ENCODE results near the gene LMTK2. TPM values are rescaled to one million over a fixed set of nuclear protein-coding genes. Genes with fewer than 3 reads are reported as not detected.

Gene LMTK2
- total and polyA plus RNA-seq, 7 donors: 3.0 to 19.9 (median 17.0) TPM

DNA sequence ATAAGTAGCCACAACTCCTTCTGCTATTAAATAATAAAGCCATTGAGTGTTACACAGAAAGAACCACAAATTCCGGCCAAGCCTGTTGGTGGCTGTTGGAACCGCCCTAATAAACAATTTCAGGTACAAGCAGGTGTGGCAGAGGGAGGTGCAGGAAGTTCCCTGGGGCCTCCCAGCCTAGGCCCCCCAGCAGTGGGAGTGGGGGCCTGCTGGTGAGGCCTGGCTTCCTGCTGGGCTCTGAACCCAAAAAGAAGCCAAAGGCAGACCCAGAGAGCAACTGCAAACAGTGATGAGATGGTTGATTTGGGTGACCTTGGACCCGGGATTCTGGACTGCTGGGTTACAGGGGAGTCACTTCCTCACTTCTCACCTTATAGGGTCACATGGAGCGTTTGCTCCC, 21.0 kb upstream of the LMTK2 start:
- intact Hi-C loops (cut with DNase I): no loop called here
- Histone ChIP-seq H3K27ac (no peak overlapping the region), H3K4me1 (no peaks in the 10 kb centered on the region), H3K4me3 (no peak overlapping the region), H3K9me3 (no peaks in the 10 kb centered on the region), H3K27me3 (no peaks in the 10 kb centered on the region), H3K36me3 (no peaks in the 10 kb centered on the region)
- no peak for DNase-seq
- TF ChIP-seq POLR2A (IDR thresholded peaks at IDR 0.05) (no peak), POLR2AphosphoS5 (IDR thresholded peaks at IDR 0.05) (no peak), EP300 (IDR thresholded peaks at IDR 0.05) (no peak)
- TF ChIP-seq, protein P1, sequence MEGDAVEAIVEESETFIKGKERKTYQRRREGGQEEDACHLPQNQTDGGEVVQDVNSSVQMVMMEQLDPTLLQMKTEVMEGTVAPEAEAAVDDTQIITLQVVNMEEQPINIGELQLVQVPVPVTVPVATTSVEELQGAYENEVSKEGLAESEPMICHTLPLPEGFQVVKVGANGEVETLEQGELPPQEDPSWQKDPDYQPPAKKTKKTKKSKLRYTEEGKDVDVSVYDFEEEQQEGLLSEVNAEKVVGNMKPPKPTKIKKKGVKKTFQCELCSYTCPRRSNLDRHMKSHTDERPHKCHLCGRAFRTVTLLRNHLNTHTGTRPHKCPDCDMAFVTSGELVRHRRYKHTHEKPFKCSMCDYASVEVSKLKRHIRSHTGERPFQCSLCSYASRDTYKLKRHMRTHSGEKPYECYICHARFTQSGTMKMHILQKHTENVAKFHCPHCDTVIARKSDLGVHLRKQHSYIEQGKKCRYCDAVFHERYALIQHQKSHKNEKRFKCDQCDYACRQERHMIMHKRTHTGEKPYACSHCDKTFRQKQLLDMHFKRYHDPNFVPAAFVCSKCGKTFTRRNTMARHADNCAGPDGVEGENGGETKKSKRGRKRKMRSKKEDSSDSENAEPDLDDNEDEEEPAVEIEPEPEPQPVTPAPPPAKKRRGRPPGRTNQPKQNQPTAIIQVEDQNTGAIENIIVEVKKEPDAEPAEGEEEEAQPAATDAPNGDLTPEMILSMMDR (IDR thresholded peaks at IDR 0.05): no peak
- WGBS, 2 donors: 32 to 78% methylated on average over 4 of the region's 4 CpGs

- H3K9me3 ChIP-seq: no peaks in the 10 kb centered on the region
- TF ChIP-seq POLR2AphosphoS5 (IDR thresholded peaks at IDR 0.05): no peak
- no peaks in the 10 kb centered on the region for H3K36me3 ChIP-seq
- H3K4me3 ChIP-seq: no peak overlapping the region
- H3K4me1 ChIP-seq: no peaks in the 10 kb centered on the region
- DNase-seq: no peak
- H3K27me3 ChIP-seq: no peaks in the 10 kb centered on the region
- intact Hi-C loops (cut with DNase I): no loop called here
- H3K27ac ChIP-seq: no peak overlapping the region
- WGBS, 2 donors: 28 to 74% methylated on average over 11 of the region's 11 CpGs
Observed at GRCh38 chr7:98086281-98086718, 20.4 kb upstream of the LMTK2 start.

DNA sequence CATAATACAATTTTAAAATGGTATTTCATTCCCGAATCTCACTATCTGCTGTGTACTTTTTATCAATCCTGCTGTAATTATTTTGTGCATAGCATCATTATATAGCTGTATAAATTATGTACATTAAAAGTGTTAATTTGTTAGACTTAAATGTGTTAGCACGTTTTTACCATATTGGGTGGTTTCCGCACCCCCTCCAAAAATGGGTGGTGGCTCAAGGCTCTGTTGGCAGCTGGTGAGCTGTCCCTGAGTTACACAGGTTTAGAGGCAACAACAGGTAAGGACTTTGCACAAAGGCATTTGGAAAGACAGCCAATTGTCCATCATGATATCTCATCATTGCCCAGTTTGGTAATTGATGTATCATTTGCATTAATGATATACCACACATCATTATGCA, 18.6 kb upstream of the LMTK2 start:
- TF ChIP-seq, protein P1 (IDR thresholded peaks at IDR 0.05): no peak
- TF ChIP-seq POLR2A (IDR thresholded peaks at IDR 0.05) (no peak), EP300 (IDR thresholded peaks at IDR 0.05) (no peak), POLR2AphosphoS5 (IDR thresholded peaks at IDR 0.05) (no peak)
- no peak for DNase-seq

DNA sequence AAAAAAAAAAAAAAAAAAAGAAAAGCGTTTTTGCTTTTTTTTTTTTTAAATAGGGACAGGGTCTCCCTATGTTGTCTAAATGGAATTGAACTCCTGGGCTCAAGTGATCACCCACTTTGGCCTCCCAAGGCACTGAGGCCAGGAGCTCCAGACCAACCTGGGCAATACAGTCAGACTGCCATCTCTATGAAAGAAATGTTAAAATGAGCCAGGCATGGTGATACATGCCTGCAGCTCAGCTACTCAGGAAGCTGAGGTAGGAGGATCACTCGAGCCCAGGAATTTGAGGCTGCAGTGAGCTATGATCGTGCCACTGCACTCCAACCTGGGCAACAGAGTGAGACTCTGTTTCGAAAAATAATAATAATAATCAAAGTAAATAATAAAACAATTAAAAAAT, 16.5 kb upstream of the LMTK2 start:
- intact Hi-C loops (cut with DNase I): no loop called here
- Histone ChIP-seq H3K9me3 (no peaks in the 10 kb centered on the region), H3K4me3 (no peak overlapping the region), H3K27me3 (no peaks in the 10 kb centered on the region), H3K36me3 (no peaks in the 10 kb centered on the region), H3K4me1 (no peaks in the 10 kb centered on the region), H3K27ac (no peak overlapping the region)
- 61 to 83% methylated on average over 4 of the region's 4 CpGs for WGBS, 2 donors
- TF ChIP-seq, protein P1 (IDR thresholded peaks at IDR 0.05): no peak
- no peak for TF ChIP-seq POLR2AphosphoS5 (IDR thresholded peaks at IDR 0.05)
- no peak for TF ChIP-seq EP300 (IDR thresholded peaks at IDR 0.05)
- no peak for TF ChIP-seq POLR2A (IDR thresholded peaks at IDR 0.05)
- DNase-seq: no peak

More for the DNA sequence above, 18.6 kb upstream of the LMTK2 start:
- 88 to 89% methylated on average over 3 of the region's 3 CpGs for WGBS, 2 donors
- Histone ChIP-seq H3K27me3 (no peaks in the 10 kb centered on the region), H3K9me3 (no peaks in the 10 kb centered on the region), H3K4me1 (no peaks in the 10 kb centered on the region), H3K27ac (no peak overlapping the region), H3K36me3 (no peaks in the 10 kb centered on the region), H3K4me3 (no peak overlapping the region)
- intact Hi-C loops (cut with DNase I): no loop called here

GRCh38 chr7:98091061-98091460, 15.6 kb upstream of the LMTK2 start:
- intact Hi-C loops (cut with DNase I): no loop called here
- Histone ChIP-seq H3K9me3 (peaks cover 0 to 3% (median under 1%) of the 10 kb centered on the region in 4 donors), H3K36me3 (no peaks in the 10 kb centered on the region), H3K27ac (no peak overlapping the region), H3K4me3 (no peak overlapping the region), H3K4me1 (no peaks in the 10 kb centered on the region), H3K27me3 (no peaks in the 10 kb centered on the region)
- DNase-seq: no peak
- 59 to 86% methylated on average over 2 of the region's 2 CpGs for WGBS, 2 donors
- TF ChIP-seq, protein P1 (IDR thresholded peaks at IDR 0.05): no peak
- TF ChIP-seq POLR2AphosphoS5 (IDR thresholded peaks at IDR 0.05): no peak
- no peak for TF ChIP-seq EP300 (IDR thresholded peaks at IDR 0.05)
- TF ChIP-seq POLR2A (IDR thresholded peaks at IDR 0.05): no peak

Data from sigmoid colon (tissue), 7 donors.